ENCODE measurements around the gene PHF23. TPM values are rescaled to one million over a fixed set of nuclear protein-coding genes. Genes with fewer than 3 reads are reported as not detected.

The PHF23 gene
- total and polyA plus RNA-seq, 2 donors (not counting 1 experiment from before 2014, with no cell fraction given): 45.4 to 48.7 TPM

DNA sequence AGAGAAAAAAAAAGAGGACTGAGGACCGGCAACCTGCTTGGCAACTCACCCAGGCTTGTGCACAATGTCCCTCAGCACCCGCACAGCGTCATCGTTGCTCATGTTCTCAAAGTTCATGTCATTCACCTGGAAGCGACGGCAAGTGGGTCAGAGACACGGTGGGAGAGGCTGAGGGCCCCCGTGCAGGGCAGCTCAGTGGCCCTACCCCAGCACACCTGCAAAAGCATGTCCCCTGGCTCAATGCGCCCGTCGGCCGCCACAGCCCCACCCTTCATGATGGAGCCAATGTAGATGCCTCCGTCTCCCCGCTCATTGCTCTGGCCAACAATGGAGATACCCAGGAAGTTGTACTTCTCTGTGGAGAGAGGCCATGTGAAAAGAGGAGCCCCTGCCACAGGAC lies 10.3 kb downstream of the PHF23 start:
- Histone ChIP-seq H4K20me1 (ENCODE audit: control insufficient read depth, extremely low read depth, insufficient read depth, low read length) (no peaks in the 10 kb centered on the region), H3K27me3 (ENCODE audit: control insufficient read depth, insufficient read depth, low read length) (no peaks in the 10 kb centered on the region), H3K4me1 (ENCODE audit: control insufficient read depth, extremely low read depth, insufficient read depth, low read length) (peaks cover 5% of the 10 kb centered on the region), H2AFZ (ENCODE audit: low read length) (no peak overlapping the region), H3K4me2 (ENCODE audit: extremely low read depth, insufficient read depth, low read length) (no peak overlapping the region), H3K27ac (ENCODE audit: insufficient read depth, low read length) (no peak overlapping the region), H3K9ac (ENCODE audit: insufficient read depth, low read length) (no peak overlapping the region), H3K36me3 (ENCODE audit: control insufficient read depth, insufficient read depth, low read length) (peaks cover 35% of the 10 kb centered on the region), H3K4me3 (replicated peaks in 1 of 4; ENCODE audit: control extremely low read depth in 1 of 4, insufficient read depth in 1 of 4, low read depth in 3 of 4, low read length in 4 of 4) (no peak overlapping the region), H3K79me2 (ENCODE audit: control insufficient read depth, insufficient read depth, low read length) (peaks cover 50% of the 10 kb centered on the region), H3K9me3 (ENCODE audit: control insufficient read depth, insufficient read depth, low read depth, low read length) (no peaks in the 10 kb centered on the region)
- DNase-seq (ENCODE audit: low read depth in 2 of 2): no peak
- TF ChIP-seq EZH2 (IDR thresholded peaks at IDR 0.05; ENCODE audit: low read length, missing control alignments) (no peak), CTCF (conservative IDR thresholded peaks at IDR 0.05 in 1 of 2, IDR thresholded peaks at IDR 0.05 in 1 of 2; ENCODE audit: low read depth in 1 of 2, low read length in 2 of 2) (no peak)

DNA sequence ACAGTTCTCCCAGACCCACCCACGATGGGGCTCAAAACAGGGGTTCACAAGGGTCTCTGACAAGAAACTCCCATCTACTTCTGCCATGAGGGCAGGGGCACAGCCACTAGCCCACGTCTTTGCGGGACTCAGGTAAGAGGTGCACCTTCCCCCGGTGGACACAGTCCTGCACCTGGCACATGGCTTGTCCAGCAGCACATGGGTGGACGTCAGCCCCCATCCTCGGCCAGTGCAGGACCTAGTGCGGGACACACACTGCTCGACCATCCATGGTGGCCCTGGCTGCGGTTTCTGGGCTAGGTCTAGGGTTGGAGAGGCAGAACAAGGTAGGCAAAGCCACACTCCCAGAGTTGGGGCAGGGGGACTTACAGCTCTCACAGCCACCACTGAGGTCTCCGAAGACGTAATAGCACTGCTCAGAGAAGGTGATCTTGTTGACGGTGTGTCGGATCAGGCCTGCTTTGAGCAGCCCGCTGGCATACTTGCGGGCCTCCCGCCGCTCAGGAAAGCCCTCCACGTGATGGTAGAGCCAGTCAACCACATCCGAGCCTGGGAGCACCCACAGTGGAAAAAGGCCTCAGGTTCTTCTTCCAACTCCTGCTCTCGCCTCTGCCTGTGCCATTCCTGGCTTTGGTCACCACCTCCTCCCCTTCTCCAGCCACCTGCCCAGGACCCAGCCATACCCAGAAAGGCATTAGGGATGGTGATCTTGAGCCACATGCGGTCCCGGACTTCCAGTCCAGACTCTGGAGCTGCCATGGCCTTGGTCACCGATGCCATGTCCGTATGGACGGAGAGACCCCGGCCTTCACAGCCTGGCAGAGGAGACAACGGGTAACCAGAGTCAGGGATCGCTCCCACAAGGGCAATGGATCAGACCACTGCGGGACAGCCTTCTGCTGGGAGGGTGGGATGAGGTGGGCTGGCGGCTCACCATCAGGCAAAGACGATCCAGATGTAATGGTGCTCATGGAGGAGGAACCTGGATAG lies 12.2 kb downstream of the PHF23 start:
- peaks cover 35% of the 10 kb centered on the region for H3K79me2 ChIP-seq (ENCODE audit: control insufficient read depth, insufficient read depth, low read length)

More for the DNA sequence above, 12.2 kb downstream of the PHF23 start:
- peaks cover 3% of the 10 kb centered on the region for H3K4me1 ChIP-seq (ENCODE audit: control insufficient read depth, extremely low read depth, insufficient read depth, low read length)
- H3K27ac ChIP-seq (ENCODE audit: insufficient read depth, low read length): no peak overlapping the region
- no peak overlapping the region for H3K4me2 ChIP-seq (ENCODE audit: extremely low read depth, insufficient read depth, low read length)
- H2AFZ ChIP-seq (ENCODE audit: low read length): no peak overlapping the region
- no peaks in the 10 kb centered on the region for H3K27me3 ChIP-seq (ENCODE audit: control insufficient read depth, insufficient read depth, low read length)
- no peaks in the 10 kb centered on the region for H3K9me3 ChIP-seq (ENCODE audit: control insufficient read depth, insufficient read depth, low read depth, low read length)
- no peak overlapping the region for H3K9ac ChIP-seq (ENCODE audit: insufficient read depth, low read length)
- no peak for DNase-seq (ENCODE audit: low read depth in 2 of 2)
- TF ChIP-seq EZH2 (IDR thresholded peaks at IDR 0.05; ENCODE audit: low read length, missing control alignments) (no peak), CTCF (conservative IDR thresholded peaks at IDR 0.05 in 1 of 2, IDR thresholded peaks at IDR 0.05 in 1 of 2; ENCODE audit: low read depth in 1 of 2, low read length in 2 of 2) (no peak)
- H3K36me3 ChIP-seq (ENCODE audit: control insufficient read depth, insufficient read depth, low read length): peaks cover 51% of the 10 kb centered on the region
- no peak overlapping the region for H3K4me3 ChIP-seq (replicated peaks in 1 of 4; ENCODE audit: control extremely low read depth in 1 of 4, insufficient read depth in 1 of 4, low read depth in 3 of 4, low read length in 4 of 4)
- H4K20me1 ChIP-seq (ENCODE audit: control insufficient read depth, extremely low read depth, insufficient read depth, low read length): no peaks in the 10 kb centered on the region
